OCI-LY3 (cell line): ENCODE data around the gene NFKB2.

Experiments
- EZH2phosphoT487 ChIP-seq: fragments of 200-600 bp; shearing (Covaris generic); IDR thresholded peaks from 2 replicates; pipeline ENCODE4 v1.6.1; 2018; ENCODE audit warnings: antibody characterized with exemption, mixed run types, low read depth
- TF ChIP-seq, protein P1 (sequence below): fragments of 200-600, 300-600 bp; sonication (generic); IDR thresholded peaks from 2 replicates; pipeline ENCODE4 v1.5.1; 2014; ENCODE audit warnings: antibody characterized with exemption, low read length, low read depth

- TF ChIP-seq, protein P1, sequence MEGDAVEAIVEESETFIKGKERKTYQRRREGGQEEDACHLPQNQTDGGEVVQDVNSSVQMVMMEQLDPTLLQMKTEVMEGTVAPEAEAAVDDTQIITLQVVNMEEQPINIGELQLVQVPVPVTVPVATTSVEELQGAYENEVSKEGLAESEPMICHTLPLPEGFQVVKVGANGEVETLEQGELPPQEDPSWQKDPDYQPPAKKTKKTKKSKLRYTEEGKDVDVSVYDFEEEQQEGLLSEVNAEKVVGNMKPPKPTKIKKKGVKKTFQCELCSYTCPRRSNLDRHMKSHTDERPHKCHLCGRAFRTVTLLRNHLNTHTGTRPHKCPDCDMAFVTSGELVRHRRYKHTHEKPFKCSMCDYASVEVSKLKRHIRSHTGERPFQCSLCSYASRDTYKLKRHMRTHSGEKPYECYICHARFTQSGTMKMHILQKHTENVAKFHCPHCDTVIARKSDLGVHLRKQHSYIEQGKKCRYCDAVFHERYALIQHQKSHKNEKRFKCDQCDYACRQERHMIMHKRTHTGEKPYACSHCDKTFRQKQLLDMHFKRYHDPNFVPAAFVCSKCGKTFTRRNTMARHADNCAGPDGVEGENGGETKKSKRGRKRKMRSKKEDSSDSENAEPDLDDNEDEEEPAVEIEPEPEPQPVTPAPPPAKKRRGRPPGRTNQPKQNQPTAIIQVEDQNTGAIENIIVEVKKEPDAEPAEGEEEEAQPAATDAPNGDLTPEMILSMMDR = no peak
- TF ChIP-seq EZH2phosphoT487 = no peak
Measured at GRCh38 chr10:102438374-102438773, 42.9 kb downstream of the NFKB2 start.
